WTC11 (cell line): Measurements from ENCODE around the gene ARAP1. TPM values are rescaled to one million over a fixed set of nuclear protein-coding genes. Genes with fewer than 3 reads are reported as not detected.

Experiments
- ATAC-seq: fragments of 200-7000 bp; cut with Tn5 transposase; 2 replicates; pipeline ENCODE4 v1.10.0; 2021; ENCODE audit warnings: mild to moderate bottlenecking, moderate library complexity
- CTCF ChIA-PET: fragments of 300-600 bp; sonication (Branson Sonifier 250); formaldehyde crosslinking; loops from one replicate; lab custom pipeline; 2021; ENCODE audit warnings: antibody characterized with exemption; lab: Charles Lee
- POLR2A ChIA-PET: fragments of 350-600 bp; sonication (Branson Sonifier 250); formaldehyde crosslinking; loops from one replicate; lab custom pipeline; 2021; ENCODE audit warnings: antibody characterized with exemption; lab: Charles Lee
- DNase-seq: peaks from one replicate; pipeline ENCODE4 v3.0.0; 2021; ENCODE audit warnings: low spot score
- H3K27ac Mint-ChIP-seq: 2 replicates; pipeline ENCODE4 v1.8.0; 2021; ENCODE audit warnings: mixed read lengths
- H3K27me3 Mint-ChIP-seq: 2 replicates; pipeline ENCODE4 v1.8.0; 2021; ENCODE audit warnings: low read depth, mild to moderate bottlenecking, moderate library complexity, mixed read lengths
- H3K36me3 Mint-ChIP-seq: 2 replicates; pipeline ENCODE4 v1.8.0; 2021; ENCODE audit warnings: mixed read lengths
- H3K4me1 Mint-ChIP-seq: 2 replicates; pipeline ENCODE4 v1.8.0; 2022; ENCODE audit warnings: mixed read lengths
- H3K4me3 Mint-ChIP-seq: 2 replicates; pipeline ENCODE4 v1.8.0; 2021; ENCODE audit warnings: mild to moderate bottlenecking, moderate library complexity, mixed read lengths
- H3K9me3 Mint-ChIP-seq: 2 replicates; pipeline ENCODE4 v1.8.0; 2021; ENCODE audit warnings: mixed read lengths
- AR ChIP-seq: fragments of 250-450 bp; sonication (Bioruptor Pico); IDR thresholded peaks from 2 replicates; pipeline ENCODE4 v1.9.0; 2021; ENCODE audit warnings: mild to moderate bottlenecking
- ATF6 ChIP-seq: sonication (generic); formaldehyde crosslinking; IDR thresholded peaks from 2 replicates; pipeline ENCODE4 v1.8.1; 2023; ENCODE audit warnings: mild to moderate bottlenecking, missing genetic modification reagents
- CREM ChIP-seq: sonication (generic); formaldehyde crosslinking; IDR thresholded peaks from 2 replicates; pipeline ENCODE4 v1.8.1; 2022; ENCODE audit warnings: mild to moderate bottlenecking, missing genetic modification reagents, moderate library complexity
- E2F5 ChIP-seq: sonication (generic); formaldehyde crosslinking; IDR thresholded peaks from 2 replicates; pipeline ENCODE4 v1.8.1; 2022; ENCODE audit warnings: mild to moderate bottlenecking, moderate library complexity, missing genetic modification reagents
- FOXJ3 ChIP-seq: sonication (generic); formaldehyde crosslinking; IDR thresholded peaks from 2 replicates; pipeline ENCODE4 v1.9.0; 2021; ENCODE audit warnings: missing genetic modification reagents, mild to moderate bottlenecking, borderline replicate concordance
- FOXP1 ChIP-seq: sonication (generic); formaldehyde crosslinking; IDR thresholded peaks from 2 replicates; pipeline ENCODE4 v1.8.0; 2022; ENCODE audit warnings: missing genetic modification reagents, mild to moderate bottlenecking, moderate library complexity, borderline replicate concordance
- FOXP4 ChIP-seq: sonication (generic); formaldehyde crosslinking; IDR thresholded peaks from 2 replicates; pipeline ENCODE4 v1.8.0; 2022; ENCODE audit warnings: mild to moderate bottlenecking, missing genetic modification reagents
- NFYB ChIP-seq: sonication (generic); formaldehyde crosslinking; conservative IDR thresholded peaks from 2 replicates; pipeline ENCODE4 v1.8.0; 2022; ENCODE audit warnings: low read depth, missing genetic modification reagents
- PRRX2 ChIP-seq: fragments of 250-450 bp; sonication (Bioruptor Pico); IDR thresholded peaks from 2 replicates; pipeline ENCODE4 v1.8.0; 2021; ENCODE audit warnings: mild to moderate bottlenecking
- SP1 ChIP-seq: sonication (generic); formaldehyde crosslinking; conservative IDR thresholded peaks from 2 replicates; pipeline ENCODE4 v1.8.1; 2022; ENCODE audit warnings: missing genetic modification reagents
- STAT6 ChIP-seq: sonication (generic); formaldehyde crosslinking; conservative IDR thresholded peaks from 2 replicates; pipeline ENCODE4 v1.8.1; 2023; ENCODE audit warnings: mild to moderate bottlenecking, low read depth, missing genetic modification reagents, moderate library complexity
- TEAD1 ChIP-seq: sonication (generic); formaldehyde crosslinking; IDR thresholded peaks from 2 replicates; pipeline ENCODE4 v1.8.0; 2022; ENCODE audit warnings: mild to moderate bottlenecking, missing genetic modification reagents
- ZMAT4 ChIP-seq: fragments of 250-450 bp; sonication (Bioruptor Pico); IDR thresholded peaks from 2 replicates; pipeline ENCODE4 v1.9.0; 2021; ENCODE audit warnings: mild to moderate bottlenecking
- ZNF121 ChIP-seq: sonication (generic); formaldehyde crosslinking; IDR thresholded peaks from 2 replicates; pipeline ENCODE4 v1.8.0; 2023; ENCODE audit warnings: missing genetic modification reagents
- ZNF219 ChIP-seq: sonication (generic); formaldehyde crosslinking; IDR thresholded peaks from 2 replicates; pipeline ENCODE4 v1.8.0; 2023; ENCODE audit warnings: missing genetic modification reagents, mild to moderate bottlenecking, borderline replicate concordance
- ZNF263 ChIP-seq: sonication (generic); formaldehyde crosslinking; IDR thresholded peaks from 2 replicates; pipeline ENCODE4 v1.8.1; 2022; ENCODE audit warnings: low read depth, mild to moderate bottlenecking, moderate library complexity, missing genetic modification reagents
- ZNF281 ChIP-seq: sonication (generic); formaldehyde crosslinking; IDR thresholded peaks from 2 replicates; pipeline ENCODE4 v1.8.0; 2023; ENCODE audit warnings: mild to moderate bottlenecking, missing genetic modification reagents
- total RNA-seq: library from RNA; stranded (reverse); gene quantifications from 3 replicates; pipeline ENCODE4 v1.2.3, GENCODE V29; 2021

ARAP1 gene
- total RNA-seq, 1 experiment from 2014 or later = 98.8 TPM

- no peak for DNase-seq
- CTCF ChIA-PET = interaction anchor here (1.2 kb wide), 1 partner anchor 105 kb away, joined by 3 read pairs; no protein-coding TSS in a partner anchor
- Mint-ChIP-seq H3K27ac (no peak overlapping the region), H3K4me3 (no peak overlapping the region), H3K36me3 (peaks cover 28% of the 10 kb centered on the region), H3K4me1 (no peaks in the 10 kb centered on the region), H3K9me3 (no peaks in the 10 kb centered on the region), H3K27me3 (no peaks in the 10 kb centered on the region)
- no peak for TF ChIP-seq FOXP4
- no peak for TF ChIP-seq ZNF263
- TF ChIP-seq ZNF281 (CRISPR knock-in tag) = no peak
- TF ChIP-seq TEAD1 (CRISPR knock-in tag) = no peak
- no peak for TF ChIP-seq AR (CRISPR knock-in tag)
- TF ChIP-seq SP1 (CRISPR knock-in tag) = no peak
- TF ChIP-seq ZMAT4 = no peak
- TF ChIP-seq CREM = no peak
- TF ChIP-seq FOXJ3 (CRISPR knock-in tag) = no peak
- no peak for TF ChIP-seq FOXP1
- TF ChIP-seq ATF6 (CRISPR knock-in tag) = no peak
- TF ChIP-seq ZNF121 (CRISPR knock-in tag) = no peak
- no peak for TF ChIP-seq NFYB
- no peak for TF ChIP-seq STAT6
- TF ChIP-seq ZNF219 = no peak
- no peak for TF ChIP-seq E2F5 (CRISPR knock-in tag)
- TF ChIP-seq PRRX2 (CRISPR knock-in tag) = no peak
- no peak for ATAC-seq
- POLR2A ChIA-PET = no interaction called here
Measured at GRCh38 chr11:72695354-72695753, 56.9 kb downstream of the ARAP1 start.
